Tibial nerve (tissue), 4 donors: ENCODE measurements around the gene FOXK2.

Experiments used
- EP300 ChIP-seq, 2 donors: sonication (generic); formaldehyde crosslinking; IDR thresholded peaks; one replicate each; pipeline ENCODE4 v1.6.1; 2017; ENCODE audit warnings: antibody characterized with exemption in 2 of 2, mild to moderate bottlenecking in 1 of 2
- POLR2A ChIP-seq, 2 donors: fragments of 450-650 bp; IDR thresholded peaks; one replicate each; pipeline ENCODE4 v1.6.1; 2017; ENCODE audit warnings: antibody characterized with exemption in 2 of 2, mild to moderate bottlenecking in 2 of 2, moderate library complexity in 2 of 2
- TF ChIP-seq, protein P1 (sequence below), 5 experiments: fragments of 200-600 bp in 3 of 5; fragments of 450-650 bp in 2 of 5; sonication (generic) in 3 of 5; IDR thresholded peaks; one replicate each; pipeline ENCODE4 v1.5.1; 2016 to 2019; ENCODE audit warnings: antibody characterized with exemption in 5 of 5, mild to moderate bottlenecking in 3 of 5, moderate library complexity in 2 of 5

DNA sequence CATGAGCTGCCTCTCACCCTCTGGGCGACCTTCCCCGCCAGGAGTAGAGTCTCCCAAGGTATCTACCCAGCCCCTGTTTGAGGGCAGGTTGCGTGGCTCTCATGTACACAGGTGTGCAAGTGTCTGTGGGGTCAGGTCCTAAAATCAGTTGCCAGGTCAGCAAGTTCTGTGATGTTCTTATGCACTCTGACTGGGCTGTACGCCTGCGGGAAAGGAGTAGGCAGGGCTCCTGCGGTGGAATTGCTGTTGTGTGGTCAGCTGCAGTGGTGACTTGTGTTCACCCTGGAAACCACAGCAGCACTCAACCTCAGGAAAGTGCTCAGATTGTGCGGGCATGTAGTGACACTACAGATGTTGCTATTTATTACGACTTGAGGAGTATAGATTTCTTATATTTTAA, 41.6 kb upstream of the FOXK2 start:
- TF ChIP-seq, protein P1, sequence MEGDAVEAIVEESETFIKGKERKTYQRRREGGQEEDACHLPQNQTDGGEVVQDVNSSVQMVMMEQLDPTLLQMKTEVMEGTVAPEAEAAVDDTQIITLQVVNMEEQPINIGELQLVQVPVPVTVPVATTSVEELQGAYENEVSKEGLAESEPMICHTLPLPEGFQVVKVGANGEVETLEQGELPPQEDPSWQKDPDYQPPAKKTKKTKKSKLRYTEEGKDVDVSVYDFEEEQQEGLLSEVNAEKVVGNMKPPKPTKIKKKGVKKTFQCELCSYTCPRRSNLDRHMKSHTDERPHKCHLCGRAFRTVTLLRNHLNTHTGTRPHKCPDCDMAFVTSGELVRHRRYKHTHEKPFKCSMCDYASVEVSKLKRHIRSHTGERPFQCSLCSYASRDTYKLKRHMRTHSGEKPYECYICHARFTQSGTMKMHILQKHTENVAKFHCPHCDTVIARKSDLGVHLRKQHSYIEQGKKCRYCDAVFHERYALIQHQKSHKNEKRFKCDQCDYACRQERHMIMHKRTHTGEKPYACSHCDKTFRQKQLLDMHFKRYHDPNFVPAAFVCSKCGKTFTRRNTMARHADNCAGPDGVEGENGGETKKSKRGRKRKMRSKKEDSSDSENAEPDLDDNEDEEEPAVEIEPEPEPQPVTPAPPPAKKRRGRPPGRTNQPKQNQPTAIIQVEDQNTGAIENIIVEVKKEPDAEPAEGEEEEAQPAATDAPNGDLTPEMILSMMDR (IDR thresholded peaks at IDR 0.05), result no peak
- TF ChIP-seq POLR2A (IDR thresholded peaks at IDR 0.05) (no peak), EP300 (IDR thresholded peaks at IDR 0.05) (no peak)
